ENCODE measurements around the gene MLLT11.
A peak's percentile ranks its signal among the peaks of the same experiment; 100 is the strongest.
"Not testable (repeated sequence)": the region's sequence is repeated elsewhere in the genome, so short reads cannot be mapped to it uniquely, and the experiment has no call there.

MLLT11 gene

DNA sequence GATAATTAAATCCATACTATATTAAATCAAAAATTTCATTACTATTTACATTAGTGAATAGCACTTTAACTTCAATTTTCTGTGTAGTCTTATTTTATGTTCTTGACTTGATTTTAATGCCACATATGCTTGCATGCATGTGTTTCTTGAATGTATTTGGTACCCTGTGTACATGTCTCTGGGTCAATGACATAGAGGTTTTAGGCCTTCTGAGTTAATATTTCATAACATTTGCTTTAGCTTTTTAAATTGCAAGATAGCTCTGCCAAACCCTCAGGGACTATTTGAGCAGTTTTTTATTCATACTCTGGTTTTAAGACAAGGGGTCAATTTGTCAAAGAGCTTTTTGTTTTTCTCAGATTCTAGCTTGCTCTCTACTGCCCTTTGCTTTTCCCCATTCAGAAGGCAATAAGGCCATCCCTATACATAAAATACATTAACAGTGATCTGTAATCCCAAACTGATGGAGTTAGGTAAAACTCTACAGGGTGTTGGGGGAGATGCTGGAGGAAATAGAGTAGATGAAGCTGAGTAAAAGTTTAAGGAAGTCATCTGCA, 5.0 kb downstream of the MLLT11 start:
- TF ChIP-seq, protein P1, sequence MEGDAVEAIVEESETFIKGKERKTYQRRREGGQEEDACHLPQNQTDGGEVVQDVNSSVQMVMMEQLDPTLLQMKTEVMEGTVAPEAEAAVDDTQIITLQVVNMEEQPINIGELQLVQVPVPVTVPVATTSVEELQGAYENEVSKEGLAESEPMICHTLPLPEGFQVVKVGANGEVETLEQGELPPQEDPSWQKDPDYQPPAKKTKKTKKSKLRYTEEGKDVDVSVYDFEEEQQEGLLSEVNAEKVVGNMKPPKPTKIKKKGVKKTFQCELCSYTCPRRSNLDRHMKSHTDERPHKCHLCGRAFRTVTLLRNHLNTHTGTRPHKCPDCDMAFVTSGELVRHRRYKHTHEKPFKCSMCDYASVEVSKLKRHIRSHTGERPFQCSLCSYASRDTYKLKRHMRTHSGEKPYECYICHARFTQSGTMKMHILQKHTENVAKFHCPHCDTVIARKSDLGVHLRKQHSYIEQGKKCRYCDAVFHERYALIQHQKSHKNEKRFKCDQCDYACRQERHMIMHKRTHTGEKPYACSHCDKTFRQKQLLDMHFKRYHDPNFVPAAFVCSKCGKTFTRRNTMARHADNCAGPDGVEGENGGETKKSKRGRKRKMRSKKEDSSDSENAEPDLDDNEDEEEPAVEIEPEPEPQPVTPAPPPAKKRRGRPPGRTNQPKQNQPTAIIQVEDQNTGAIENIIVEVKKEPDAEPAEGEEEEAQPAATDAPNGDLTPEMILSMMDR (IDR thresholded peaks at IDR 0.05; ENCODE audit: low read depth, low read length) = no peak
- DNase-seq (ENCODE audit: extremely low read depth, low read depth) = no peak

DNA sequence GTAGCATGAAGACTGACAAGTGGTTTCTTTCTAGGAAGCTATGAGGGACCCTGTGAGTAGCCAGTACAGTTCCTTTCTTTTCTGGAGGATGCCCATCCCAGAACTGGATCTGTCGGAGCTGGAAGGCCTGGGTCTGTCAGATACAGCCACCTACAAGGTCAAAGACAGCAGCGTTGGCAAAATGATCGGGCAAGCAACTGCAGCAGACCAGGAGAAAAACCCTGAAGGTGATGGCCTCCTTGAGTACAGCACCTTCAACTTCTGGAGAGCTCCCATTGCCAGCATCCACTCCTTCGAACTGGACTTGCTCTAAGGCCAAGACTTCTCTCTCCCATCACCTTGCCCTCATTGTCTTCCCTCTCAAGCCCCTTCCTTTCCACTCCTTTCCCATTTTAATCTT, 7.0 kb downstream of the MLLT11 start:
- DNase-seq (ENCODE audit: extremely low read depth, low read depth) = no peak
- TF ChIP-seq, protein P1 (IDR thresholded peaks at IDR 0.05; ENCODE audit: low read depth, low read length) = no peak

DNA sequence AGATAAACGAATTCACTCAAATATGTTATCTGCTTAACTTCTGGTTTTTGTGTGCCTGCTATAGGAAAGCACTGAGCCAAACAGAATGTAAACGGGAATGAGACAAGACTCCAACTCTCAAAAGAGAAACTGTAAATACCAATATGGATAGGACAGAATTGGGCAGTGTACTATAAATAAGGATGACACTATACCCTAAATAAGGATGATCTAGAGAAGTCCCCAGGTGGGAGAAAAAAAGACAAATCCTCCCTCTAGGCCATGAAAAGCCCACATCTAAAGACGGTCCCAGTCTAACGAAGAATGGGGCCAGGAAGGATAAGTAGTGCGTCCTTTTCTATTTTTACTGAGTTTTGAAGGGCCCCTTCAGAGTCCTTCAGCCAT, 8.9 kb downstream of the MLLT11 start:
- DNase-seq (ENCODE audit: extremely low read depth, low read depth) = no peak
- TF ChIP-seq, protein P1 (IDR thresholded peaks at IDR 0.05; ENCODE audit: low read depth, low read length) = no peak

DNA sequence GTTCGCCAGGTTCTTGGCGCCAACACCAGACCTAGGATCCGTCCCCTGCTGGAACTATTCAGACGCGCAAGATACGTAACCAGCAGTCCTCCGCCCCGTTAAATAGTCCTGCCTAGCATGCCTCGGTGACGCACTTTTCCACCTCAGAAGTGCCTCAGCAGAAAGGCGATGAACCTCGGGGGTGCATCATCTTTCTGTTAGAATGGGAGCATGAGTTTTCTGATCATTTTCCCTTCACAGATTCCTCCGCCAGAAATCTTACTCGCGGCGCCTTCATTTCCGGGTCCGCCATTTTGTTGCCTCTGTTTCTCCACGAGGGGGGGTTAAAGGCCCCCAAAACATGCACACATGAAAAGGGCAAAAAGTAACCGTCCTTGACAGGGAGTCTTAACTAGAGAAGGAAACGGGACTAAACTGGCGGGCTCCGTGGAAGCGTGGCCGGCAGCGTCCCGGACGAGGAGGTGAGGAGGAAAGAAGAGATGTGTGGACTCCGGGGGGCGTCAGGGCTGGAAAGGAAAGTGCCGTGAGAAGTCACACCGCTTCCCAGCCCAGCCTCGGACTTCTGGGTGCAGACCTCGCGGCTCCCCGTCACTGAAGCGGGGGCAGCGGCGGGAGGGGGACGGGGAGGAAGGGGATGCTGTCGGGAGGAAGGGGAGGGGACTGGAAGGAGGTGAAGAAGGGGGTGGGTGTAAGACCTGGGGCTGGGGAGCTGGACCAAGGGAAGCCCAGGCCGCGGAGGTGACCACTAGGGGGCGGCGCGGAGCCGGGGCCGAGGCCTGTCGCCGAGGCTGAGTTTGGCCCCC, 10.5 kb downstream of the MLLT11 start, which contains the start of gene GABPB2:
Gene GABPB2, plus strand, starts transcription at position 288 of the 803 bp plus-strand sequence. CDS start 17,429 bp downstream, outside the sequence.
- TF ChIP-seq, protein P1 (IDR thresholded peaks at IDR 0.05; ENCODE audit: low read depth, low read length) = peak; percentile 91
- DNase-seq (ENCODE audit: extremely low read depth, low read depth) = peak; percentile 96

DNA sequence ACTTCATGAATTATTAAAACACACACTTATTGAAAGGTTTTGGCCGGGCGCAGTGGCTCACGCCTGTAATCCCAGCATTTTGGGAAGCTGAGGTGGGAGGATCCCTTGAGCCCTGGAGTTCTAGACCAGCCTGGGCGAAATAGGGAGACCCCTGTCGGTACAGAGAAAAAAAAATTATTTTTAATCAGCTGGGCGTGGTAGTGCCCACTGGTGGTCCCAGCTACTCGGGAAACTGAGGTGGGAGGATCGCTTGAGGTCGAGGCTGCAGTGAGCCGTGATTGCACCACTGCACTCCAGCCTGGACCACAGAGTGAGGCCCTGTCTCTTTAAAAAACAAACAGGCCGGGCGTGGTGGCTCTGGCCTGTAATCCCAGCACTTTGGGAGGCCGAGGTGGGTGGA, 12.0 kb downstream of the MLLT11 start:
- TF ChIP-seq, protein P1 (IDR thresholded peaks at IDR 0.05; ENCODE audit: low read depth, low read length) = no peak
- DNase-seq (ENCODE audit: extremely low read depth, low read depth) = no peak

DNA sequence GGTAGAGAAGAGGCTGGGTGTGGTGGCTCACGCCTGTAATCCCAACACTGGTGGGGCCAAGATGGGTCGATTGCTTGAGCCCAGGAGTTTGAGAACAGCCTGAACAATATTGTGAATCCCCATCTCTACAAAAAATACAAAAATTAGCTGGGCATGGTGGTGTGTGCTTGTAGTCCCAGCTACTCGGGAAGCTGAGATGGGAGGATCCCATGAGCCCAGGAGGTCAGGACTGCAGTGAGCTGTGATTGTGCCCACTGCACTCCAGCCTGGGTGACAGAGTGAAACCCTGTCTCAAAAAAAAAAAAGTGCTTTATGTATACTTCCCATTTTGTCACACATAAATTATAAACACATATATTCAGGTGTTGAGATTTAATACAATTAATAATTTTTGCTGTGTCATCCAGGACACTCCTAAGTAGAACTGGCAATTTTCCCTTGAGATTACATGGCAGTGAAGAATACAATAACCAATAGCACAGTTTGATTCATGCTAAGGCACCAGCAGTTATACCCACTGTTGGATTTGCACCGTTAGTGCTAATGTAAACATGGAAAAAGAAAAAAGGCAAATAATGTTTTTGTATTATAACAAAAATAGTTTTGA, 25.9 kb downstream of the MLLT11 start:
- TF ChIP-seq, protein P1 (IDR thresholded peaks at IDR 0.05; ENCODE audit: low read depth, low read length) = no peak
- DNase-seq (ENCODE audit: extremely low read depth, low read depth) = no peak

DNA sequence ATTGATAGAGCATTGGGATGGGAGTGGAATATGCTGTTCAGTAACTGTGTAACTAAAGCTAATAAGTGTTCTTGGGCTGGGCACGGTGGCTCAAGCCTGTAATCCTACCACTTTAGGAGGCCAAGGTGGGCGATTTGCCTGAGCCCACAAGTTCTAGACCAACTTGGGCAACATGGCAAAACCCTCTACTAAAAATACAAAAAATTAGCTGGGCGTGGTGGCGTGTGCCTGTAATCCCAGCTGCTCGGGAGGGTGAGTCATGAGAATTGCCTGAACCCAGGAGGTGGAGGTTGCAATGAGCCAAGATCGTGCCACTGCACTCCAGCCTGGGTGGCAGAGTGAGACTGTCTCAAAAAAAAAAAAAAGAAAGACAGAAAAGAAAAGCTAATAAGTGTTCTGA, 37.2 kb downstream of the MLLT11 start:
- not testable (repeated sequence) for DNase-seq (ENCODE audit: extremely low read depth, low read depth)
